Measurements from ENCODE around the gene S100PBP.

Gene S100PBP

GRCh38 chr1:32871364-32872191, 54.1 kb downstream of the S100PBP start:
- DNase-seq = peak; percentile 23

GRCh38 chr1:32872192-32872460, 54.7 kb downstream of the S100PBP start:
- no peak for DNase-seq

GRCh38 chr1:32873484-32873883, 56.0 kb downstream of the S100PBP start:
- no peak for DNase-seq

- DNase-seq = no peak
Observed at GRCh38 chr1:32874860-32875752, 57.7 kb downstream of the S100PBP start.

GRCh38 chr1:32876341-32877210, 59.1 kb downstream of the S100PBP start:
- DNase-seq = peak; percentile 54

GRCh38 chr1:32877211-32878110, 60.0 kb downstream of the S100PBP start:
- no peak for DNase-seq

GRCh38 chr1:32878183-32878582, 60.7 kb downstream of the S100PBP start:
- peak; percentile 26 for DNase-seq

- no peak for DNase-seq
Observed at GRCh38 chr1:32878637-32879041, 61.2 kb downstream of the S100PBP start.

- no peak for DNase-seq
Observed at GRCh38 chr1:32881291-32881690, 63.8 kb downstream of the S100PBP start.

GRCh38 chr1:32881871-32882850, 64.7 kb downstream of the S100PBP start:
- DNase-seq = no peak

- no peak for DNase-seq
Observed at GRCh38 chr1:32883338-32884031, 66.0 kb downstream of the S100PBP start.

GRCh38 chr1:32884032-32884372, 66.5 kb downstream of the S100PBP start:
- no peak for DNase-seq

- no peak for DNase-seq
Observed at GRCh38 chr1:32884726-32885125, 67.3 kb downstream of the S100PBP start.

GRCh38 chr1:32885676-32886003, 68.2 kb downstream of the S100PBP start:
- no peak for DNase-seq

- peak; percentile 44 for DNase-seq
Observed at GRCh38 chr1:32886004-32886827, 68.8 kb downstream of the S100PBP start, which contains the start of gene HPCA. HPCA (plus strand) TSS chr1:32886491; CDS start chr1:32888899, 2,408 bp downstream.

GRCh38 chr1:32886828-32887414, 69.5 kb downstream of the S100PBP start:
- DNase-seq = no peak

GRCh38 chr1:32887623-32888022, 70.2 kb downstream of the S100PBP start:
- DNase-seq = no peak

- DNase-seq = no peak
Observed at GRCh38 chr1:32888134-32888533, 70.7 kb downstream of the S100PBP start.
